Measurements from ENCODE around the gene ITGA6. TPM values are rescaled to one million over a fixed set of nuclear protein-coding genes. Genes with fewer than 3 reads are reported as not detected.

Gene ITGA6
- total RNA-seq, 1 experiment from 2014 or later, result 181 TPM

GRCh38 chr2:172425336-172425735 is 2.0 kb upstream of the ITGA6 start:
- Histone ChIP-seq H3F3A (ENCODE audit: low read length, unreplicated experiment) (no peaks in the 10 kb centered on the region), H3K36me3 (ENCODE audit: low read depth, low read length) (no peaks in the 10 kb centered on the region), H3K27me3 (ENCODE audit: low read length) (no peaks in the 10 kb centered on the region), H3K4me3 (ENCODE audit: low read length) (no peak overlapping the region), H3K9ac (ENCODE audit: low read length) (no peak overlapping the region), H3K9me3 (ENCODE audit: low read length) (no peaks in the 10 kb centered on the region), H3K27ac (ENCODE audit: low read length) (no peak overlapping the region), H3K4me1 (ENCODE audit: insufficient read depth, low read length) (peaks cover 16% of the 10 kb centered on the region), H3K79me2 (ENCODE audit: low read length) (peaks cover 29% of the 10 kb centered on the region), H2AFZ (ENCODE audit: low read length) (no peak overlapping the region), H3K9me2 (replicated peaks; ENCODE audit: low read length) (no peaks in the 10 kb centered on the region), H3K4me2 (ENCODE audit: low read length) (no peak overlapping the region), H4K20me1 (ENCODE audit: low read length) (peaks cover 17% of the 10 kb centered on the region)
- BruUV-seq (replicated peaks), result no TSS peak
- intact Hi-C loops (cut with micrococcal nuclease), result no loop called here
- ChIA-PET POLR2A (ENCODE audit: unreplicated experiment) (interaction anchor here (0.5 kb wide), 1 partner anchor 14 kb away, joined by 5 read pairs; no protein-coding TSS in a partner anchor), CTCF (no interaction called here)
- TF ChIP-seq CTCF (conservative IDR thresholded peaks at IDR 0.05; ENCODE audit: low read depth, low read length), result no peak
- no peak for TF ChIP-seq EZH2phosphoT487 (IDR thresholded peaks at IDR 0.05; ENCODE audit: borderline replicate concordance, low read length)
- TF ChIP-seq EZH2 (IDR thresholded peaks at IDR 0.05; ENCODE audit: low read length, unreplicated experiment), result no peak
- DNase-seq, result no peak
- ATAC-seq, result no peak

GRCh38 chr2:172426635-172427255 is 641 bp upstream of the ITGA6 start:
- peaks cover 43% of the 10 kb centered on the region for H3K79me2 ChIP-seq (ENCODE audit: low read length)
- H4K20me1 ChIP-seq (ENCODE audit: low read length), result peaks cover 29% of the 10 kb centered on the region
- H3F3A ChIP-seq (ENCODE audit: low read length, unreplicated experiment), result no peaks in the 10 kb centered on the region
- no peak overlapping the region for H3K9ac ChIP-seq (ENCODE audit: low read length)
- intact Hi-C loops (cut with micrococcal nuclease), result loop anchor here (1.0 kb wide), 1 partner anchor 39 kb away; no protein-coding TSS in a partner anchor
- H3K27ac ChIP-seq (ENCODE audit: low read length), result no peak overlapping the region
- H2AFZ ChIP-seq (ENCODE audit: low read length), result peak overlapping the region; percentile 60
- no peaks in the 10 kb centered on the region for H3K9me3 ChIP-seq (ENCODE audit: low read length)
- ChIA-PET CTCF (interaction anchor here (0.6 to 1.7 kb wide), 4 partner anchors 16 to 195 kb away, joined by 3 to 7 read pairs (median 4); no protein-coding TSS in a partner anchor), POLR2A (ENCODE audit: unreplicated experiment) (interaction anchor here (0.5 to 1.0 kb wide), 3 partner anchors 15 to 207 kb away, joined by 4 to 5 read pairs (median 4); no protein-coding TSS in a partner anchor)
- BruUV-seq (replicated peaks), result TSS peak; percentile 24
- H3K4me1 ChIP-seq (ENCODE audit: insufficient read depth, low read length), result peaks cover 29% of the 10 kb centered on the region
- H3K36me3 ChIP-seq (ENCODE audit: low read depth, low read length), result no peaks in the 10 kb centered on the region
- H3K9me2 ChIP-seq (replicated peaks; ENCODE audit: low read length), result no peaks in the 10 kb centered on the region
- H3K27me3 ChIP-seq (ENCODE audit: low read length), result no peaks in the 10 kb centered on the region
- H3K4me3 ChIP-seq (ENCODE audit: low read length), result peak overlapping the region; percentile 82
- TF ChIP-seq EZH2phosphoT487 (IDR thresholded peaks at IDR 0.05; ENCODE audit: borderline replicate concordance, low read length), result no peak
- TF ChIP-seq CTCF (conservative IDR thresholded peaks at IDR 0.05; ENCODE audit: low read depth, low read length), result no peak
- no peak for TF ChIP-seq EZH2 (IDR thresholded peaks at IDR 0.05; ENCODE audit: low read length, unreplicated experiment)
- DNase-seq (no peak), ATAC-seq (no peak)
- H3K4me2 ChIP-seq (ENCODE audit: low read length), result peak overlapping the region; percentile 89
